ENCODE results near the gene MAGI1.
A peak's percentile ranks its signal among the peaks of the same experiment; 100 is the strongest.

The MAGI1 gene

GRCh38 chr3:65971293-65972252 lies 67.1 kb downstream of the MAGI1 start:
- no peak for DNase-seq (ENCODE audit: low spot score)

- DNase-seq (ENCODE audit: low spot score) = no peak
Measured at GRCh38 chr3:65968996-65969395, 69.7 kb downstream of the MAGI1 start.

- DNase-seq (ENCODE audit: low spot score) = no peak
Measured at GRCh38 chr3:65967451-65967850, 71.3 kb downstream of the MAGI1 start.

DNA sequence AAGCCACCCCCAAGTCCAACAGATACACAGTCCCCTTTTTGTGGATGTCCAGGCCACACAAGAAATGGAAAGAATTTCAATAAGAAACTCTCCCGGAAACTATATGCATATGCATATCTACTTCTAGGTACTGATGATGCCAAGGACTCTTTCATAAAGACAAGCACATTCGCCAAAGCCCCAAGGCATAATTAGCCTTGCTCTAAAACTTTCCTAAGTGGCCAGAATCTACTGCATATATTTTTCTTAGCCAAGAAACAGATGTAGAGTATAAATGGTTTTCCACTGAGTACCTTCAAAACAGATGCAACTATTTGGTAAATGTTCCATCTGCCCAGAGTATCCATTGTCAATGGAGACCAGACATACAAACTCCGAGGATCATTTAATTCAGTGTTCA lies 73.9 kb downstream of the MAGI1 start:
- no peak for DNase-seq (ENCODE audit: low spot score)

DNA sequence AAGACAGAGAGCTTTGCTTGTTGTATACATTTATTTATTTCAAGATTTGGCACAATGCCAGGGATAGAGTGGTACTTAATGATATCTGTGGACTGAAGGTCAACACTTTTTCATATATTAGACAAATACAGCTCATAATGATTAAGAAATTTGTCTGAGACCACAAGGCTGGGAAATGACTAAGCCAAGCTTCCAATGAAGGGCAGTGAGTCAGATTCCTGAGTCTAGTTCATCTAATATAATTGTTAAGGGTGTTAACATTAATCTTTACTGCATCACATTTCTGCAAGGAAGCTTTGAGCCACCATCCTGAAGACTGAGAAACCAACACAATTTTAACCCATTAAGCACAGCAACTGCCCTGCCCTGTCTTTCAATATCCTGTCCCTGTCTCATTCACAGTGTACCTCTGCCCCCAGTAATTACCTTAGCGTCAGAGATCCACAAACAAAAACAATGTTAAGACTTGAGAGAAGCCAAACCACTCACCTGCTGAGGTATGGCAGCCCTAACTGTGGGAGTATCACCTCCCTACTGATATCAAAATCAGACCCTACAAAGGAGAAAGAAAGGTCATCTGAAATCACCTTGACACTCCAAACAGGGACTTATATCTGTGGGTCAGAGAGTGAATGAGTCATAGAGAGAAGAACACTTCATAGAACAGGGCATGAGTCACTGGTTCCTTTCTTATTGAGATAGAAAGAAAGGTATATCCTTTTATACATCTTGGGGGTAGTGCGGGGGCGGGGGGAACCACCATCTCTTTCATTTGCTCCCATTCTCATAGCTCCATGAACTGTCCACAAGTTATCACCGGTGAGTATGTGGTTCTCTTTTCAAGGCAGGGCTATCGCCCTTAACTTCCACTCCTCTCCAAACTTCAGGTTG lies 74.7 kb downstream of the MAGI1 start:
- peak; percentile 59 for DNase-seq (ENCODE audit: low spot score)

GRCh38 chr3:65961733-65962132 lies 77.0 kb downstream of the MAGI1 start:
- DNase-seq (ENCODE audit: low spot score) = no peak

- no peak for DNase-seq (ENCODE audit: low spot score)
Measured at GRCh38 chr3:65961128-65961527, 77.6 kb downstream of the MAGI1 start.

DNA sequence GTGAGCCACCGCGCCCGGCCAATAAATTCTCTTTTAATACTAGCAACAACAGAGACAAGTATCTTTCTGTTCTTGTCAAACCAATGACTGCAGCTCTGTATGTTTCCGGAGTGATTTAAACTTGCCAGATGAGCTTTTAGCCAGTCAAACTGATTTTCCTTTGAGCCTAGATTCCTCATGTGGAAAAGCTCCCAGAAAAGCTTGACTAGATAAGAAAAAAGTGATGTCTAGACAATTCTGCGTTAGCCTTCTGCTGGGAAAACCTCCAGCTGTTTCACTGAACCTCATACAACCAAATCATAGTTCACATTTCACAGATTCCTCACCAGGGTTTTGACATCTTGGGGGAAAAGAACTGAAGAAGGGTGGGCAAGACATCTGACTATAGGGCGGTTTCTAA lies 78.6 kb downstream of the MAGI1 start:
- no peak for DNase-seq (ENCODE audit: low spot score)

DNA sequence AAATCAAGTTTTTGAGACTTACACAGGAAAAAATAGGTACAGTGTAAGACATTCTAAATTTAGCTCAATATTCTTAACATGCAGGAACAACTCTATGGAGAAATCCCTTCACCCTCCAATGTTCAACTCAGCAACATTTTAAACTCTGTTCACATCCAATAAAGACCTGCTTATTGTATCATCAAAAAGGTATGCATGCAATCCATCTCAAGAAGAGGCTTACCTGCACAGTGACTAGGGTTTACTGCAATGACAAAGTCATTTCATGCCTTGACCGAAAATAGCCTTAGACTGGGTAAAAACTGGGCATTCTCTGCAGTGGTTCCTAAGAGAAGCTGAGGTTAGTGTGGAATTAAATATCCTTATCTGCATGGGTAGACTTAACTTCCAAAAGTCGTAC lies 80.5 kb downstream of the MAGI1 start:
- DNase-seq (ENCODE audit: low spot score) = no peak

DNA sequence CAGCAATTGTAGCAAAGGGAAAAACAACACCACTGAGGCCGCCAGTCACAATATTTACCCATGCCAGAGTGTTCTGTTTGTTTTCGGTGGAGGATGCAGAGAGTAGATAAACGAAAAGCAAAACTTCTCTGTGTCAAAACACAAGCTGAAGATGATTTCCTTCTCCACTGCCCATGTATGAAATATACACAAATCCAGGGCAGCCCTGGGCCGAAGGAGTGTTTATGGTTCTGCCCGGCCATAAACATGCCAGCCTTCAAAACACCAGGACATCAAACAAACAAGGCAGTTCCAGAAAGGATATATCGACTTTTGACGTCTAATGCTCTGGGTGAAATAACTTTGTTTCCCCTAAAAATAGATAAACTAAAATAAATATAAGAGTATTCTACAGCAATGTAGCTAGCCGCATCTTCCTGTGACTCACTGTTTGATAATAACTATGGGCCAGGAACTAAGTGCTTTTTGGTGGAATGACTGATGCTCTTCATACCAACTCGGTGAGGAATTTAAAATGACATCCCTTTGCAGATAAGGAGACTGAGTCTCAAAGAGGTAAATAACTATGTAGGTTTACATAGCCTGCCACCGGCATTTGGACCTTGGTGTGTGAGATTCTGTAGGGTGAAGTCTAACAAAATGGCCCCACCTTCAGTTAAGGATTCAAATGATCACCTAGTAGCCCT lies 82.8 kb downstream of the MAGI1 start:
- peak; percentile 26 for DNase-seq (ENCODE audit: low spot score)

DNA sequence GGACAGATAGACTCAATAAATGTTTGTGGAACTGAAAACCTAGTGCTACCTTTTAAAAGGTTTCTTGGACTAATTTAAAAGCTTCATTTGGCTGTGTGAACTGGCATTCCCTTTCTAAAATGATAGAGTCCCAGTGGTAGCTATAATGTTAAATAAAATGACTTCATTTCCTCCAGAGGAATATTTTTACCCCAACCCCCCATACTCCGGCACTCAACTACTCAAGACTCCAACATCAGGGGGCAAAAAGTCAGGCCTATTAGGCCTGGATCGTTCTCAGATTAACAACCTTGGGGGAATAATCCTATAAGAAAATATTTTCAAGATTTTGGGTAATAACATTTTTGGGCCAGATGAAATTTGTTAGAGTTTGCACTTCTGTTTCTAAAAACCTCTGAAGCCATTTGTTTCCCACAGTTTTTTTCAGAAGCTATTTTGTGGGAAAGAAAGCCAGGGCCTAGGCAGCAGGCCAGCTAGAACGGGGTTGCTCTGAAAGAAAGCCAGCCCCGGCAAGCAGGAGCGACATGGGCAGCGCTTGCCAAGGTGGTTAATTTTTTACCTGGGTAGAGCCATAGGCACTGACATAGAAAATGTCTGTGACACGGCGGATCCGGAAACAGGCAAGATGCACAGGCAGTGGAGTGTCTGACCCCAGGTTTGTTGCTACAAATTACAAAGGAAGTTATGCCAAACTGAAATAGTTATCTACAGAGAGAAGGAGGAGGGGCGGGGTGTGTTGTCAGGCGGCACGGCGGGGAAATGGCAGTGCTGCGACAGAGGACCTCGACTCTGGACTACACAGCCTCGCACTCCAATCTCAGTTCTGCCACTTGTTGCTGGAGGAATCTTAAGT lies 84.6 kb downstream of the MAGI1 start:
- DNase-seq (ENCODE audit: low spot score) = no peak

DNA sequence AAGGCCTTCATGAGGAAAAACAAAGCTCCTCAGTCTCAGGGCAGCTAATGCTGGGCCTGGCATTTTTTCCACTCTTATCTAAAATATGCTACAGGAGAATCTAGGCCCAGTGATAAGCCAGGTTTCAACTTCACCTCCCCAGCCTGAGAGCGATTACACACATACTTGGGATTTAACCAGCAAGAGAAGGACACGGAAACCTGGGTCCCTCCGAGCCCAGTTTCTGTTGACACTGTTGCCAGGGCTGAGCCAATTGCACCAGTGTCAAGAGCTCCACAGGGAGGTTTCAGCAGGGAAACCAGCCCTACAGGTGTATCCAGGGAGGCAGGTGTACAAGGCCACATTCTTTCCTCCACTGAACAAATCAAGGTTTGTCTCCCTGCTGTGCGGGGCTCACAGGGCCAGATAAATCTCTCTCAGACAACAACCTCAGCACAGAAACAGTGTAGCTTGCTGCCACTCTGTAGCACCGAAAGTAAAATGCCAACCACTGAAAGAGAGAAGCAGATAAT lies 85.4 kb downstream of the MAGI1 start:
- no peak for DNase-seq (ENCODE audit: low spot score)

GRCh38 chr3:65952842-65953241 lies 85.9 kb downstream of the MAGI1 start:
- DNase-seq (ENCODE audit: low spot score) = no peak

DNA sequence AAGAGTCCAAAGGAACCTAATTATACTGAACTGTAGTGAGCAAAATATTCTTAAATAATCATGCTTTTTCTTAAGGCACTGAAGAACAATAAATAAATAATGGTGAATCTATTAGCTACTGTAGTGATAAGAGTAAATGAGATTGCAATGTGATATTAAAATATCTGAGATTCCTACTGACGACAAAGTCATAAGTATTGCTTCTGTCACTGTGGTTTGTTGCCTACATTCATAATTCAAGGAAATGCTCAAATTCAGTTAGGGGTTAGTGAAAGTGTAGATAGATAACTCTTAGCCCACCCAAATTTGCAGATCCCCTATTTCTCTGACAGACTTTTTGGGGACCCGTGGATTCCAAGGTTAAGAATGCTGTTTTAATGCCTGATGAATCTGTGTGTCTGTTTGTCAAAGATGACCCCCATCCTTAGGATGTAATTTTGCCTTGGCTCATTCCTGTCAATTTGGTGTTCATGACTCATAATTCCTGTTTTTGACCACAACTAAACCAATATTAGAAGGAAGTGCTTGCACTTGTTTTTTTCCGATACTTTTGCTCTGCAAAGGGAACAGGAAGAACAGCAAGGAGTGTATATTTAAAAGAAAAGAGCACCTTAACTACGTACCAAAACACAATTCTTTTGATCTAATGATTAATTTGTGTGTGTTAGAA lies 86.7 kb downstream of the MAGI1 start:
- no peak for DNase-seq (ENCODE audit: low spot score)

DNA sequence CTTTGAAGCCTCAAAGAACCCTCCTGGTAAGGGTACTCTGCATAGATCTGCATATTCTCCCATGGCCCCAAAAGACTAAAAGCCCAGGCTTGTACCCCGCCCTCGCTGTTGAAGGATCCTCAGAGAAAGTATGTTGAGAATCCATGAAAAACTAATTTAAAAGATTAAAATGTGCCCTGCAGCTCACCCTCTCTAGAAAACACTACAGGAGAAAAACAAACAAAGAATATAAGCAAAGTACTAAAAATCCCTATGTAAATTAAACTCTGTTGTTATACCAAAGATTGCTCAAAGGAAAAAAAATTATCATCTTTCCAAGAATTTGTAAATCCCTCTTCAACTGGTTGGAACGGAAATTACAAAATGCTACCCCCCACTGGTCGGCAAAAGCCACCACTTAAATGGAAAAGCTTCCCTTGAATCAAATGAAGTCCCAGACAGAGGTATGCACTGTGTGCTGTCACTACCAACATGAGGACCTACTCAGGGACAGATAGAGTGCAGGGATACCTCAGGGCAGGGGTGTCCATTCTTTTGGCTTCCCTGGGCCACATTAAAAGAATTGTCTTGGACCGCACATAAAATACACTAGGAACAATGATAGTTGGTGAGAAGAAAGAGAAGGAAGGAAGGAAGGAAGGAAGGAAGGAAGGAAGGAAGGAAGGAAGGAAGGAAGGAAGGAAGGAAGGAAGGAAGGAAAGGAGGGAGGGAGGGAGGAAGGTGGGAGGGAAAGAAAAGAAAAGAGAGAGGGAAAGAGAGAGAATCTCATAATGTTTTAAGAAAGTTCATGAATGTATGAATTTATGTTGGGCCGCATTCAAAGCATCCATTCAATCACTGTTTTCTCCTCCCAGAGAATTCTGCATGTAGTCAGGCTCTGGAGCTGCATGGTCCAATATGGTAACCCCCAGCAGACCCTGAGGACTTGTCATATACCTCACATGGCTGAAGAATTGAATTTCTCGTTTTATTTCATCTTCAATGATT lies 88.1 kb downstream of the MAGI1 start:
- no peak for DNase-seq (ENCODE audit: low spot score)

DNA sequence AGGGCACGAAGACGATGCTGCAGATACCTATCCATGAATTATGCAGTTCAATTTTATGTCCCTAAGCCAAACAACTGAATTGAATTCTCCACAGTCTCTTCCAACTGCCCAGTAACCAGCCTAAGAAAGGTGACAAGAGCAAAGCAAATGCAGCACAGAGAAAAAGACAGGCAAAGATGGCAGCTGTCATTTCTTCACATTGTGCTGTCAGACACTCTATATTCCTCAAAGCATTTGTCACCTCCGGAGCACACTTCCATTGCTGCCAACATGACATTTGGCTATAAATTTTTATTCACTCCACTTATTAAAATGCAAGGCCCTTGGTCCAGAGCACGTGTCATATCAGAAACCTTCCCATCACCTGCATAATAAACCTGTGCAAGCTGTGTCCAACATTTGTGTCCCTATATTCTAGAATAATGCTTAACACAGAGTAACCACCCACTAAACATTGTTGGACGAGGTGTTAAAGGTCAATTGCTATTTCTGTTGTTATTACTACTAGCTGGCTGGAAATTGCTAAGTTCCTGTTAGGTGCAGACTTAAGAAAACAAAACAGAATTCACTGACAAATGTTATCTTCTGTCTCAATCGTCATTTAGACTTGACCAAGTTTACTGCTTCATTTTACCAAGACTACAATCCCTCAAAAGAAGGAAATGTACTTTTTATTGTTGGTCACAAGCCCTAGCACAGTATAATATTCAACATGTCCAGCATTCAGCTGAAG lies 89.7 kb downstream of the MAGI1 start:
- no peak for DNase-seq (ENCODE audit: low spot score)

- no peak for DNase-seq (ENCODE audit: low spot score)
Measured at GRCh38 chr3:65946438-65946837, 92.3 kb downstream of the MAGI1 start.

- no peak for DNase-seq (ENCODE audit: low spot score)
Measured at GRCh38 chr3:65945953-65946352, 92.8 kb downstream of the MAGI1 start.

DNA sequence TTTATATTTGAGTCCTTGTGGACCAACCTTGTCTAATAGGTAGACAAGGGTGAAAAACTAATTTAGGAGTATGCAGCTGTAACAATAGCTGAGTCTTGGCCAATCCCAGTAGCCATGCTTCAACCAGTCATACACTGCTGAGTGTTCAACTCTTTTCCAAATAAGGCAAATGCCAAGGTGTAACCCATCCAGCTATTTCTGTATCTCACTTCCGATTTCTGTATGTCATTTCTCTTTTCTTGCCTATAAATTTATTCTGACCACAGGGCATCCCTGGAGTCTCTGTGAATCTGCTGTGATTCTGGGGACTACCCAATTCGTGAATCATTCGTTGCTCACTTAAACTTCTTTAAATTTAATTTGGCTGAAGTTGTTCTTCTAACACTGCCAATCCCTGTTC lies 93.2 kb downstream of the MAGI1 start:
- DNase-seq (ENCODE audit: low spot score) = no peak
